GM21528 (cell line): ENCODE data around the gene GGT7.
A peak's percentile ranks its signal among the peaks of the same experiment; 100 is the strongest.
"Not testable (repeated sequence)": the region's sequence is repeated elsewhere in the genome, so short reads cannot be mapped to it uniquely, and the experiment has no call there.

Source experiments
- ATAC-seq: cut with Tn5 transposase; IDR thresholded peaks from one replicate; pipeline ENCODE4 v1.9.1; 2021; ENCODE audit warnings: mild to moderate bottlenecking, moderate library complexity; ENCODE audit not compliant: unreplicated experiment, low FRiP score

The GGT7 gene

DNA sequence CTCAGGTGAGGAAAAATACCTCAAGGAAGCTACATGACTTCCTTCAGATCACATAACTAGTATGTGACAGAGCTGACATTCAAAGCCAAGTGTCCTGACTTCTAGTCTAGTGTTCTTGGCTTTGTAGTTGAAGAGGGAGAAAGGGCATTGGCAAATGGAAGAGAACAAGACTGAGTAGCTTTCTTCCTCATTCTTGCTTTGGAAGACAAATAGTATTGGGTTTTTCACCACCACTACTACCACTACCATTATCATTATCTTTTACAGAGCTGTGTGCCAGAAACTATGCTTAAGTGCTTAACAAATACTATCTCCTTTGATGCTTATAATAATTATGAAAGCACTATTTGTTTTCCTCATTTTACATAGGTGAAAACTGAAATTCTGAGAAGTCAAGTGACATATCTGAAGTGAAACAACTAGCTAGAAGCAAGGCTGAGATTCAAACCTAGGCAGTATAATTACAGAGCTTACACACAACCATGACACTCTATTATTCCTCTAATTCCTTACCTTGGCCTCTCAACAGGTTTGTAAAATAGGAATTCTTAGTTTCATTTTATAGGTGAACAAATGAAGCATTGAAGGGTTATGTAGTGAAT, 10.5 kb upstream of the GGT7 start:
- no peak for ATAC-seq

GRCh38 chr20:34881689-34882088, 9.0 kb upstream of the GGT7 start:
- no peak for ATAC-seq

GRCh38 chr20:34880971-34881370, 8.3 kb upstream of the GGT7 start:
- not testable (repeated sequence) for ATAC-seq

- ATAC-seq, result no peak
Measured at GRCh38 chr20:34880215-34880850, 7.7 kb upstream of the GGT7 start.

- ATAC-seq, result peak; percentile 65
Measured at GRCh38 chr20:34876406-34877282, 4.0 kb upstream of the GGT7 start, which contains the start of gene ACSS2. Gene ACSS2, plus strand, starts transcription at chr20:34876612. Its CDS starts 34 bp downstream, at chr20:34876646.

- ATAC-seq, result no peak
Measured at GRCh38 chr20:34875642-34876405, 3.2 kb upstream of the GGT7 start.

DNA sequence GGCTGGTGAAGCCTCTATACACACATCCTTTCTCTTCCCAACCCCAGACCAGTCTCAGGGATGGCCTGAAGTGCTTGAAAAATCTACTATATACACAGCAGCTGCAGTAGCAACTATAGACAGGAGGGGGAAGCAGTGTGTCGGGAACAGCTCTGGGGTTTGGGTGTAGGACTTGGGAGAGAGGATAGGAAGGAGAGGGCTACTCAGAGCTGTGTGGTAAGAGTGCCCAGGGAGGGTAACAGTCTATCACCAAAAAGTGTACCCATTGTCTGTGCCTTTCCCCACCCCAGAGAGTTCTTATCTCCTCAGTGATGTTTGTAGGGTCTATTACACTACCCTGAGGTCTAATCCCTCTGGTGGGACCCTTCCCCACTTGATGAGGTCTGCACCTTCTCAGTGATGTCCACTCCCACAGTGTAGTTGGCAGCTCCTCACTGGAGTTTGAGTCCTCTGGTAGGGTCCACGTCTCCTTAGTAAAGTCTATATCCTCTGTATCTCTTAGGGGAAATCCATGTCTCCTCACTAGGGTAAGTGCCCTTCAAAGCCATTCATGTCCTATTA, 1.5 kb upstream of the GGT7 start:
- ATAC-seq, result no peak

GRCh38 chr20:34873583-34874093, 982 bp upstream of the GGT7 start:
- no peak for ATAC-seq

GRCh38 chr20:34871966-34872621, 562 bp downstream of the GGT7 start:
- no peak for ATAC-seq

GRCh38 chr20:34871320-34871926, 1.2 kb downstream of the GGT7 start:
- ATAC-seq, result no peak

- ATAC-seq, result no peak
Measured at GRCh38 chr20:34864216-34864615, 8.4 kb downstream of the GGT7 start.

DNA sequence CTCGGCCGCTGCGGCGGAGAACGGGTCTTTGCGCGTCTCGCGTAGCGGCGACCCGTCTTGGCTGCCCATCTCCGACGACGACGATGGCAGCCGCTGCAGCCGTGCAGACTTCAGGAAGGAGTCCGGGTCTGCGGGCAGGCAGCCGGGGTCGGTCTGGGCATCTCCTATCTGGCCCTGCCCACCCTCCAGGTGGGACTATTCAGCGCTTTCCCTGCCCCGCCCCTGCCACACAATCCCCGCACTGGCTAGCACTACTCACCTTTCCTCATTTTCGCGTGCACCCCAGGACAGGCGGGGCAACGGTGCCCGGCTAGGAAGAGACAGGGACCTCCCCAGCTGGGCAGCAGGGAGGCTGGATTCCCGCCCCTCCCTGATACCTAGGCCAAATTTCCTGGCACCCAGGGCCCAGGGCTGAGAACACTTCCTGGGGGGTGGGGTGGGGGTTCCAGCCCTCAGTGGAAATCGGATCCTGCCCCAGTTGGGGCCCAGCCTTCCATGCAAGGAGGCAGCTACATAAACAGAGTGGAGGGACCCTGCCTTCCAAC, 9.2 kb downstream of the GGT7 start:
- no peak for ATAC-seq

GRCh38 chr20:34862724-34863123, 9.9 kb downstream of the GGT7 start:
- no peak for ATAC-seq

DNA sequence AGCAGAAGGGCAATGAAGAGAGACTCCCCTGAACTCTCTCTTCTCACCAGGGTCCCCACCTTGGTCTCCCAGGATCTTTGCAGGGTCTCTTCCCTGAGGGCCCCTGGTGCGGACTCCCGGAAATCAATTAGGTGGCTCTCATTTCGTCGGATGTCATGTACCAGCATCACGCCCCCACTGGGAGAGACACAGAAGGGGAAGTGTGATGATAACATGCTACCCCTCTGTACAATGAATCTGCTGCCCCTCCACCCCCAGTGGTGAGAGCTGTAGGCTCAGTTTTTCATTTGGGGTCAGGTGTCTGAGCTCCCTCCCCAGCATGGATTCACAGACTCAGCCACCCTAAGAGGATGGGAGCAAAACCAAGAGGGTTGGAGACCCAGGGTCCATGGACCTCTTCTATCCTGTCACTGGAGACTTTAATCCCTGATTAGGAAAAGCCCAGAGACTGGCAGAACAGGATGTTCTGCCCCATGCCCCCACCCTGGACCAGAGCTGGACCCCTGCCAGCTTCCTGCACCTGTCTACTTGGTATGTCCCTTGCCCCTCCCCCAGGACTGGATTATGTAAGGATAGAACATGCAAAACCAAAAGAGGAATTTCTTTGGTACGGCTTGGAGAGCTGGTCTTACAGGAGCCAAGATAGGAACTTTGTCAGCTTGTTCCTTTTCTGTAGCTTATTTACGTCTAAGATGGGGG, 11.1 kb downstream of the GGT7 start:
- ATAC-seq, result no peak

- ATAC-seq, result no peak
Measured at GRCh38 chr20:34859826-34860545, 12.7 kb downstream of the GGT7 start.

DNA sequence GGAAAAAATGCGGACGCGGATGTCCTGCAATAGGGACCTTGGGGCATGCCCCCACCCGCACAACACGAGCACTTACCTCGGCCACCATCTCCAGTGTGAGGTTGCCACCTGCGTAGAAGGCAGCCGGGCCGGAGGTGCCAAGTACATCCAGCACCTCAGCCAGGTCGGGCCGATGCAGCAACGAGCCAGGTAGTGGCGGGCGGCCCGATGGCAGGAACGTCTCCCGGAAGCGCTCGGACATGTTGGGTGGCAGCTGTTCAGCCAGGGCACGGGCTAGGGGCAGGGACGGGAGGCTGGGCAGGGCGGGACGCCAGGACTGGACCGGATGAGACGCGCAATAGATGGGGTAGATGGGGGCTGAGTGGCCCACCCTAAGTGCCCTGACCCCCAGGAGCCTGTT, 13.3 kb downstream of the GGT7 start:
- no peak for ATAC-seq

GRCh38 chr20:34852298-34852697, 20.4 kb downstream of the GGT7 start:
- no peak for ATAC-seq

GRCh38 chr20:34850969-34851368, 21.7 kb downstream of the GGT7 start:
- no peak for ATAC-seq
